Measurements from ENCODE around the gene NOS2.

- TF ChIP-seq CTCF (IDR thresholded peaks at IDR 0.05) (no peak), POLR2A (IDR thresholded peaks at IDR 0.05) (no peak), EP300 (IDR thresholded peaks at IDR 0.05) (no peak)
Measured at GRCh38 chr17:27810902-27811557, 10.7 kb upstream of the NOS2 start.

All from ovary (tissue), 3 donors.